GM19452 (cell line): Measurements from ENCODE around the gene DNAAF2.
"Not testable (repeated sequence)": the region's sequence is repeated elsewhere in the genome, so short reads cannot be mapped to it uniquely, and the experiment has no call there.

Experiments used
- ATAC-seq: cut with Tn5 transposase; IDR thresholded peaks from one replicate; pipeline ENCODE4 v1.9.1; 2021; ENCODE audit not compliant: unreplicated experiment

Gene DNAAF2, protein sequence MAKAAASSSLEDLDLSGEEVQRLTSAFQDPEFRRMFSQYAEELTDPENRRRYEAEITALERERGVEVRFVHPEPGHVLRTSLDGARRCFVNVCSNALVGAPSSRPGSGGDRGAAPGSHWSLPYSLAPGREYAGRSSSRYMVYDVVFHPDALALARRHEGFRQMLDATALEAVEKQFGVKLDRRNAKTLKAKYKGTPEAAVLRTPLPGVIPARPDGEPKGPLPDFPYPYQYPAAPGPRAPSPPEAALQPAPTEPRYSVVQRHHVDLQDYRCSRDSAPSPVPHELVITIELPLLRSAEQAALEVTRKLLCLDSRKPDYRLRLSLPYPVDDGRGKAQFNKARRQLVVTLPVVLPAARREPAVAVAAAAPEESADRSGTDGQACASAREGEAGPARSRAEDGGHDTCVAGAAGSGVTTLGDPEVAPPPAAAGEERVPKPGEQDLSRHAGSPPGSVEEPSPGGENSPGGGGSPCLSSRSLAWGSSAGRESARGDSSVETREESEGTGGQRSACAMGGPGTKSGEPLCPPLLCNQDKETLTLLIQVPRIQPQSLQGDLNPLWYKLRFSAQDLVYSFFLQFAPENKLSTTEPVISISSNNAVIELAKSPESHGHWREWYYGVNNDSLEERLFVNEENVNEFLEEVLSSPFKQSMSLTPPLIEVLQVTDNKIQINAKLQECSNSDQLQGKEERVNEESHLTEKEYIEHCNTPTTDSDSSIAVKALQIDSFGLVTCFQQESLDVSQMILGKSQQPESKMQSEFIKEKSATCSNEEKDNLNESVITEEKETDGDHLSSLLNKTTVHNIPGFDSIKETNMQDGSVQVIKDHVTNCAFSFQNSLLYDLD

DNA sequence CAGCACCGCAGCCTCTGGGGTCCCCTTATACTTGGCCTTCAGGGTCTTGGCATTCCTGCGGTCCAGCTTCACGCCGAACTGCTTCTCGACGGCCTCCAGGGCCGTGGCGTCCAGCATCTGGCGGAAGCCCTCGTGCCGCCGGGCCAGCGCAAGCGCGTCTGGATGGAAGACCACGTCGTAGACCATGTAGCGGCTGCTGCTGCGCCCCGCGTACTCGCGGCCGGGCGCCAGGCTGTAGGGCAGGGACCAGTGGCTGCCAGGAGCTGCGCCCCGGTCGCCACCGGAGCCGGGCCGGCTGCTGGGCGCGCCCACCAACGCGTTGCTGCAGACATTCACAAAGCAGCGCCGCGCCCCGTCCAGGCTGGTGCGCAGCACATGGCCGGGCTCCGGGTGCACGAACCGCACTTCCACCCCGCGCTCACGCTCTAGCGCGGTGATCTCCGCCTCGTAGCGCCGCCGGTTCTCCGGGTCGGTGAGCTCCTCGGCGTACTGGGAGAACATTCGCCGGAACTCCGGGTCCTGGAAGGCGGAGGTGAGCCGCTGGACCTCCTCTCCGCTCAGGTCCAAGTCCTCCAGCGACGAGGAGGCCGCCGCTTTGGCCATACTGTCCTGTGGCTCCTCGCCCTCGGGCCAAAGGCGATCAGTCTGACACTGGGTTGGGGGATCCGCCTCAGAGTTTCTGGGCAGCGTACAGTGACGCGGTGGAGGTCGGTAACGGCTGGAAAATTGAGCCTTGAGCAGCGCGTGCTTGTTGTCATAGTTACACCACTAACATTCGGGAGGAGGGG is at the start of gene DNAAF2:
TSS of gene DNAAF2 (minus strand) at position 698 of the 788 bp plus-strand sequence. CDS start at position 603, 95 bp downstream.
- ATAC-seq = peak; percentile 27

DNA sequence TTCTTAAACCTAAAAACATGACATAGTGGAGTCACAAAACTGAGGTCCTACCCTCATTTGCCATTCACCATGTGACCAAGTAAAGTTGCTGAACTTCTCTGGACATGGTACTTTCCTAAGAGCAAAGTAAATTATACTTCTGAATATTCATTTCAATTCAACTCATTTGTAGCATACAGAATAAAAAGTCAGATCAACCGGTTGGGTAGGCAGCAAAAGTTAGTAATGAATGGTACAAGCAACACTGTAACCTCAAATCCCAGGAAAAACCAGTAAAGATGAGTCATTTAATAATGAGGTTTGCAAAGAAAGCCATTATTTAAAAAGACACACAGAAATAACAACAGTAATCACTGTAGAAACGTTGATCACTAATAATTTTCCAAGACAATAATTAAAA is 44.2 kb upstream of the DNAAF2 start:
- ATAC-seq = no peak

DNA sequence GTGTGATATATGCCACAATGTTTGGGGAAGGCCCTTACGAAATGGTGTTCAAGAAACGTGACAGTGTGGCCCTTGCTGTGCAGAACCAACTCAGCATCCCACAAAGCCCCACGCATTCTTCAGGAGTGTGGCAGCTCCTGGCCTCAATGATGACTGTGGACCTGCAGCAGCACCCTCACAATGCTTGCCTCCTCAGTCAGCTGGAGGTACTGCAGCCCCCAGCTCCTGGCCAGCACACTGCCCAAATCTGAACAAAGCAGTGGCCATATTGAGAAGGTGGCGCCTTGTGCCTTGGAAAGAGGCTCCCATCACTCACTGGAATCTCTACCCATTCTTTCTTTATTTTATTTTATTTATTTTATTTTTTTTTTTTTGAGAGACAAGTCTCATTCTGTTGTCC is 42.6 kb upstream of the DNAAF2 start:
- ATAC-seq = no peak

DNA sequence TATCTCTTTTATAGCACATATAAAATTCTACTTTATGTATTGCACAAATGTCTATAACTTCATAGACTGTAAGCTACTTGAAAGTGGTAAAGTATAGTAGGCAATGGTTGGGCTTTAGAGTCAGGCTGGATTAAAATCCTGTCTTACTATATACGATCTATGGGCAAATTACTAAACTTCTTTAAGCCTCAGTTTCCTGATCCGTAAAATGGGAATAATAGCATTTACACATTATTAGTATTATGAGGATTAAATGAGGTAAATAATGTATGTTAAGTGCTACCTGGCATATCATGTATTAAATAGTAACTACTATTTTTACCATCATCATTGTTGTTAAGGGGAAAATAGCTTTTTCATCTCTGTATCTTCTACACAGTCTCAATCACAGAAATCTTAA is 38.5 kb upstream of the DNAAF2 start:
- no peak for ATAC-seq

DNA sequence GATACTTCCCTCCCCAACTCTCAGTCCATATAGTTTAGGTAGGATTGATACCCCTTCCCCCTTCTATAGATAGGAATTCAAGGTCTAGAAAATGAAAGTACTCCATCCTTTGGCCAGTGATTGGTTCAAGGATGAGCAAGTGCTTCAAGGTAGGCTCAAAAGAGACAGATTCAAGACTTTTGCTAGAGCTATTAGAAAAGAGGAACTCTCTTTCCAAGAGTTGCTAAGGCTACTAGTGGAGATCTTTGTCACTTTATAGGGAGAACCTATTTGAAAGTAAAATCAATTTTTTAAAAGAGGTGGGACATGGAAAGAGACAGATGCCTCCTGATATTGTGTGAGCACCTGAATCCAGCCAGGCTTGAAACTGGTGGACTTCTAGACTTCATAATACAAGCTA is 35.4 kb upstream of the DNAAF2 start:
- no peak for ATAC-seq

DNA sequence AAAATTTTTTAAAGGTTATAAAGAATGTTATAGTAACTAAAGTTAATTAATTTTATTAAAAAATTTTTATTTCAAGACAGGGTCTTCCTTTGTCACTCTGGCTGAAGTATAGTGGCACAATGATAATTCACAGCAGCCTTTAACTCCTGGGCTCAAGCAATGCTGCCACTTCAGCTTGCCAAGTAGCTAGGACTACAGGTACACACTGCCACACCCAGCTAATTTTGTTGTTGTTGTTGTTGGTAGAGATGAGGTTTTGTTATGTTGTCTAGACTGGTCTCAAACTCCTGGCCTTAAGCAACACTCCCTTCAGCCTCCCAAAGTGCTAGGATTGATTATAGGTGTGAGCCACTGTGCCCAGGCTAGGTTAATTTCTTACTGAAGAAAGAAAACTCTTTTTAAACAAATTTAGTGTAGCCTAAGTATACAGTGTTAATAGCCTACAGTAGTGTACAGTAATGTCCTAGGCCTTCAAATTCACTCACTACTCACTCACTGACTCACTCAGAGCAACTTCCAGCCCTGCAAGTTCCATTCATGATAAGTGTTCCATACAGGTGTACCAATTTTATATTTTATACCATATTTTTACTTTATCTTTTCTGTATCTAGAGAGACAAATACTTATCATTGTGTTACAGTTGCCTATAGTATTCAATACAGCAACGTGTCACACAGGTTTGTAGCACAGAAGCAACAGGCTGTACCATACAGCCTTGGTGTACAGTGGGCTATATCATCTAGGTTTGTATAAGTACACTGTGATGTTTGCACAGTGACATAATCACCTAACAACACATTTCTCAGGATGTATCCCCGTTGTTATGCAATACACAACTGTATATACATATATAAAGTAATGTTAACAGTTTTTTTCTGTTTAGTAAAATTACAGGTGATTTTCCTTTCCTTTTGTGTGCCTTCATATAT is 24.7 kb upstream of the DNAAF2 start:
- ATAC-seq = no peak

DNA sequence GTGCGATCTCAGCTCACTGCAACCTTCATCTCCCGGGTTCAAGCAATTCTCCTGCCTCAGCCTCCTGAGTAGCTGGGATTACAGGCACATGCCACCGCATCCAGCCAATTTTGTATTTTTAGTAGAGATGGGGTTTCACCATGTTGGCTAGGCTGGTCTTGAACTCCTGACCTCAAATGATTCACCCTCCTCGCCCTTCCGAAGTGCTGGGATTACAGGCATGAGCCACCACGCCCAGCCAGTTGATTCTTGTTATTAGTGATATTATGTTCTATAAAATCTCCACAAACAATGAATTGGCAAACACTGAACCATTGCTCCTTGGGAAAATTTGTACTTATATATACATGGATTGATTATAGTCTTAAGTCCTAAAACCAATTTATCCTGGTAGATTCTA is 22.5 kb upstream of the DNAAF2 start:
- not testable (repeated sequence) for ATAC-seq

DNA sequence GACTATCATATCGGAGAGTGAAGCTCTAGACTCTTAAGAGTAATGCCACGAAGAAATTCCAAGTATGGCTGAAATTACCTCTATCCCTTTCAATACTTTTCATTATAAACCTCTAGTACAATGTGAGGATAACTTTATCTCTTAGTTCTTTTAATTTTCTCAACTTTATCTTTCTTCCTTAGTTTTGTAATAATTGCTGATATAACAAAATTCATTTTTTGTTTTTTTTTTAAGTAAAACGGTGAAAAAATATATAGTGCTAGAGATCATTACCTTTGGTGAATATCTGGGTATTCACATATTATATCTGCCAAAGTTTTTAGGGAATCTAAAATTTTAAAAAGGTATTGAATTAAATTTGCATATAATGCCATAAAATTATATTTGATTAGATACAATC is 19.5 kb upstream of the DNAAF2 start:
- ATAC-seq = no peak

DNA sequence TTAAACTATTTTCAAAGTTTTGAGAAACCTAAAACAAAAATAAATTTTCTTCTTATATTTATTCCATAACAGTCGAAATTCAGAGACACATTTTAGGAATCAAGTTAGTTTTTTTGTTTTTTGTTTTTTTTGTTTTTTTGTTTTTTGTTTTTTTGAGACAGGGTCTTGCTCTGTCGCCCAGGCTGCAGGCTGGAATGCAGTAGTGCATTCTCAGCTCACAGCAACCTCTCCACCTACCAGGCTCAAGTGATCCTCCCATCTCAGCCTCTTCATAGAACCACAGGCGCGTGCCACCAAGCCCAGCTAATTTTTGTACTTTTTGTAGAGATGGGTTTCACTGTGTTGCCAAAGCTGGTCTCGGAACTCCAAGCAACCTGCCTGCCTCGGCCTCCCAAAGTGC is 18.5 kb upstream of the DNAAF2 start:
- no peak for ATAC-seq

DNA sequence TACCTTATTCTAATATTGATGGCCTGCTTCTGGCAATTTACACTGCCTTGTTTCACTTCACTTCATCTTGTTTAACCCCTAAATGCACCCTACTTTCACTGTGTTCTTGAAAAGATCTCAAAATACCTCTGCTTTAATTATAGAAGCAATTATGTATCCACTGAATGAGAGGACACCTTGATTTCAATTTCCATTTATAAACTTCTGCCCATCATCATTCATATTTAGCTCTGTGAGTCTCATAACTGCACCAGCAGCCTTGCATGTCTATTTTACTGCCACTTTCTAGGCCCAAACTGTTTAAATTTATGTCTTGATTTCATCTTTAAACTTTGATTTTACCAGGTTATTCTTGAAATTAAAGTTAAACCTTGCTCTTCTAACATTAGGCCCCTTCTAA is 7.1 kb upstream of the DNAAF2 start:
- ATAC-seq = no peak

DNA sequence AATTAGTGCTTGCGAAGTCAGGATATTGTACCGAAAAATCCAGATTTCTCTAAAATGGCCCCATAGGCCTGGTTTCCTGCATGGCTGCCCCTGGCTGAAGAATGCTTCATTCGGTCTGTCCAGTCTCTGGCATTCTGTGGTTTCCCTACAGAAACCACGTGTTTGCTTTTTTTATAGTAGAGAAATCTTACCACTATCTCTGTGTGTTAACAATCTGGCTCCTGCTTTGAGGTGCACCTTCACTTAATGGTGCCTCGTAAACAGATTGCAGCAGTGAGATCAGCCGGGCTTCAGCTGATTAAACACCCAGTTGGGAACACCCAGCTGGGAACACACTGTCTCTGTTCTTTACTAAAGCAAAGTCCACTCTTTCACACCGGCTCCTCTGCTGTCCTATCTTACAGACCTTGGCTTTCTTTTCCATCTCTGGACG is 6.7 kb upstream of the DNAAF2 start:
- ATAC-seq = no peak

DNA sequence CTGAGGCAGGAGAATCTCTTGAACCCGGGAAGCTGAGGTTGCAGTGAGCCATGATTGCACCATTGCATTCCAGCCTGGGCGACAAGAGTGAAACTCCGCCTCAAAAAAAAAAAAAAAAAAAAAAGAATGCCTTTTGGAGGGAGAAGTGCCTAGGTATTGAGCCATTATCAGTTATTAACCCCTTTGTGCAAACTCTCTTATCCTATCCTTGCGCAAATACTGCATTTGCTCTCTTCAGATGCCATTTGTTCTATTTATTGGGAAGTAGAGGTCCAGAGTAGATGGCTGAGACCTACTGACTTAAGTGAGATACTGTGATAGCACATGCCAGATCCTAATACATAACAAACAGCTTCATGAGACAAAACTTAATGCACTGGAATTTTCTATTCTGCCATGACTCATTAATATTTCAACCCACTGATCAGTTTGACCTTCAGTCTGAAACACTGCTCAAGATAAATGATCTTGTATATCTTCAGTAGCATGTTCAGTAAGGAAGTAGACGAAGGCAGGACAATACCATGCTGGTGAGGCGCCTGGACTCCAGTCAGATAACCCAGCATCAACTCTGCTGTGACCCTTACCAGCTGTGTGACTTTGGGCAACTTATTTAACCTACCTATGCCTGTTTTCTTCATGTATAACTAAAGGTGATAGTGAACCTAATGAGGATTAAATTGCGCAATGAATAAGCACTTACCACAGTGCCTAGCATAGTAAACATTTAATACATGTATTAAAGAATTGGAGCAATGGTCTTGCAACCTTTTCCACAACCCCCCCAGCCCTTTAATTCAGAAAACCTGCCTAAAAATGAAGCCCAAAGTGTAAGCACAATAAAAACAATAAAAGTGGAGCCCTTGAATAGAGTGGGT is 5.7 kb upstream of the DNAAF2 start:
- no peak for ATAC-seq

DNA sequence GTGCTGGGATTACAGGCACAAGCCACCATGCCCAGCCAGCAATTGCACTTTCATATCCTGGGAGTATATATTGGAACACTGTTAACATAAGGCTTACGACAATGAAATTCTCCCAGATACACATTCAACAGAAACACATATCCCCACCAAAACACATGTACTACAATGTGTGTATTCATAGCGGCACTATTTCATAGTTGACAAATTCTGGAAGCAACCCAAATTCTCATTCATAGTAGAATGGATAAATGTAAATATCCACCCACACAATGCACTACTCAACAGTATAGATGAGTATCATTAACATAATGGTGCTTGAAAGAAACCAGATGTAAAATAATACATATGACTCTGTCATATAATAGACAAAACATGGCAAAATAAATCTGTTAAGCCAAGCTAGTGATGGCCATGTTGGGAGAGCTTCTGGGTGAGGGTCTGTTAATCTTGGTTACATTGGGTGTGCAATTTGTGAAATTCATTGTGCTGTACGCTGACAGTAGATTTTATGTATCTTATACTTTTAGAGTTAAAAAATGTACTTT is 2.6 kb upstream of the DNAAF2 start:
- no peak for ATAC-seq

DNA sequence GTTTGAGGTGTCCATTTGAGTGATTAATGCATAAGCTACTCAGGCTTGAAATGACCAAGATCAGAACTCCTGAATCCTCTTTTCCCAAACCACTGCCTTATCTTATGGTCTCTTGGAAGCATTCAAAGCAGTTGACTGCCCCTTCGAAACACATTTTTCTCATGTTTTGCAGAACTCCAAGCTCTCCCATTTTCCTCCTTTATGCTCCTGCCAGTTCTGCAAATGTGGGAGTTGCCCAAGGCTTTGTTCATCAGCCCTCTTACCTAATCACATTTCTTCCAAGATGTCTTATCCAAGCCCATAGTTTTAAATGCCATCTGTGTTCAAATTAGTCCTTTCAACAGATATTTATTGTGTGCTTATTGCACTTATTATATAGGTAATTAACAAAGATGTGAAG is 1.8 kb upstream of the DNAAF2 start:
- no peak for ATAC-seq

DNA sequence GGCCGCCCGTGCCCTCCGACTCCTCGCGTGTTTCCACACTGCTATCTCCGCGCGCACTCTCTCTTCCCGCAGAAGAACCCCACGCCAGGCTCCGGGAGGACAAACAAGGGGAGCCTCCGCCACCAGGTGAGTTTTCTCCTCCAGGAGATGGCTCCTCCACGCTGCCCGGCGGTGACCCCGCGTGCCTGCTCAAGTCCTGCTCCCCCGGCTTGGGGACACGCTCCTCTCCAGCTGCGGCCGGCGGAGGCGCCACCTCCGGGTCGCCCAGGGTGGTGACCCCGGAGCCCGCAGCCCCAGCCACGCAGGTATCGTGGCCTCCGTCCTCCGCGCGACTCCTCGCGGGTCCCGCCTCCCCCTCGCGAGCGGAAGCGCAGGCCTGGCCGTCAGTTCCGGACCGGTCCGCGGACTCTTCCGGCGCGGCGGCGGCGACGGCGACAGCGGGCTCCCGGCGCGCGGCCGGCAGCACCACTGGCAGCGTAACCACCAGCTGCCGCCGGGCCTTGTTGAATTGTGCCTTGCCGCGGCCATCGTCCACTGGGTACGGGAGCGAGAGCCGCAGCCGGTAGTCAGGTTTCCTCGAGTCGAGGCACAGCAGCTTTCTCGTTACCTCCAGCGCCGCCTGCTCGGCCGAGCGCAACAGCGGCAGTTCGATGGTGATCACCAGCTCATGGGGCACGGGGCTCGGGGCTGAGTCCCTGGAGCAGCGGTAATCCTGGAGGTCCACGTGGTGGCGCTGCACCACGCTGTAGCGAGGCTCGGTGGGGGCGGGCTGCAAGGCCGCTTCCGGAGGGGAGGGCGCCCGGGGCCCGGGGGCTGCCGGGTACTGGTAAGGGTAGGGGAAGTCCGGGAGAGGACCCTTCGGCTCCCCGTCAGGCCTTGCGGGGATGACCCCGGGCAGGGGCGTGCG is 1.2 kb downstream of the DNAAF2 start:
- peak; percentile 79 for ATAC-seq

DNA sequence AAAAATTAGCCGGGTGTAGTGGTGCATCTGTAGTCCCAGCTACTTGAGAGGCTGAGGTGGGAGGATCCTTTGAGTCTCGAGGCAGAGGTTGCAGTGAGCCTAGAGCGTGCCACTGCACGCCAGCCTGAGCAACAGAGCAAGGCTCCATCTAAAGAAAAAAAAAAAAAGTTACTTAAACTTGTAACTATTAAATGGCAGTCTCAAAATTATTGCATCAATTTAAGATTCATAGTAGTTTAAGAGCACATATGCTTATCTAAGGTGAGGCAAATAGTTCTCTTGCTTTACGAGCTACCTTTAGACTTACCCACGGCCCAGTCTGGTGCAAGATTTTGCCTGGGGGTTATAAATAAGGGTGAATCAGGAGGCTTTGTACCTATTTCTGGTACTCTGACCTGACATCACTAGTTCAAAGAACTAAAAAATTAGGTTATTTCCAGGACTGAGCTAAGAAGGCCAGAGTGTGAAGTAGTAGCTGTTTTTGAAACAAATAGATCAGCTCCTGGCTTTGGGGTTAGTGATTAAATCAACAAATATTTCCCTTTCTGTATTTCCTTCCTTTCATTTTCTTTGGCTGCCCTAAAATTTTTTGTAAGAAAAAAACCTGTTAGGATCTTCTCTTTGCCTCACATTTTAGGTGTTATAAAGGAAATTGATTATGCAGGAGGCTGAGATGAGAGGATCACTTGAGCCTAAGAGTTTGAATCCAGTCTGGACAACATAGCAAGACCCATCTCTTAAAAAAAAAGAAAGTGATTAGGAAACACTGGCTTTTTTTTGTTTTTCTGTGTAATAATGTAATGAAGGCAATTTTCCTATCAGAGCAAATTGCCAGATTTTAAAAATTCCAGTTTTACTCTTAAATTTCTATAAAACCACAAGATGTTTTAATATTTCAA is 10.9 kb downstream of the DNAAF2 start:
- ATAC-seq = no peak

DNA sequence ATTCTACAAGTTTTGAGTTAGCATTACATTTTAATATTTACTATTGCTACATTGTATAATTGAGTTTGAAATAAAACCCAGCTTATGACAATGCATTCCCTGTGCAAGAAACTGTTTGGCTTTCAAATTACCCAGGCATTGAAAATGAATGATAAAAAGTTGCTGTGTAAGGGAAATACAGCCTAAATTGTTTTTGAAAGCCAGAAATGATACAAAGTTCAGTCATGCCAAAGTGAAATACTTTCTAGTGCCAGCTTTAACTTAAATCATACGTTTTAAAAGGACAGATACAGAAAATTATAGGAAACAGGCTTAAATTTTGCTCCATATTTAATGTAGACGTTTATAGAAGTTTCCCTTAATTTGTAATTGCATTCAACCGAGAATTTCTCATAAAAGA is 11.7 kb downstream of the DNAAF2 start:
- ATAC-seq = no peak
